Measurements from ENCODE around the gene RPL29. TPM values are rescaled to one million over a fixed set of nuclear protein-coding genes. Genes with fewer than 3 reads are reported as not detected.

The RPL29 gene
- total RNA-seq, 2 experiments from 2014 or later = 1,575 to 1,589 TPM

DNA sequence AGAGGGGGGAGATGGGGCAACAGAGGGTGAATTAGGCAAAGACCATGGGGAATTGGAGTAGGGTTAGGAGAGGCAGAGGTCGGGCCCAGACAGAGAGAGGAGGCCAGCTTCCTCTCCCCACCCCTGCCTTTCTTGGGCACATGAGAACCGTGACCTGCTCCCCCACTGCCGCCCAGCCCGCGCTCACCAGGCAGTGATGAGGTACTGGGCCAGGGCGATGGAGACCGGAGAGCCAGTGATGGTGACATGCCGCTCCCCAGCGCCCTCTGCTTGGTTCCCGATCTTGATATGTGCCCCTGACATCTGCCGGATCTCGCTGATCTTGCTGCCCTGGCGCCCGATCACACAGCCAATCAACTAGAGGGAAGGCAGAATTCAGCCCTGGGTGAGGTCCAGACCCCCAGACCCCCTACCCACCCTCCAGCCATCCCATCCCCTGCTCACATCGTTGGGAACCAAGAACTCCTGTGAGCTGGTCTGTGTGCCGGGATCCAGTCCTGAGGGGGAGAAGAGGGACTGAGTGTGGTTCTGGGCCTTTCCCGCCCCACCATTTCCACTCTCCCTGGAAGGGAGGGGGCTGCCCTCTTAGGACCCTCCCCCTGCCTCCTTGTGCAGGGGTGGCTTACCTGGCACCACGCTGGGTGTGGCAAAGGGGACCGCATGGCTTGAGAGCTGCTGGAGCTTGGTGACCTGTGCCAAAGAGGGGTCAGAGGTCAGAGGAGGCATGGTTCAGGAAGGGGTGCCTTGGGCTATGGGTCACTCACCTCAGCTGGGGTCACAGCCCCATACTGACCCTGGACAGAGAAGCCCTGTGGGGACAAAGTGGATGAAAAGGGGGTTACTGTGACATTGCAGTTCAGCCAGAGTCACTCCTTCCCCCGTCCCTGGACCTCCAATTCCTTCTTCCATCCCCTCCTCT is 36.8 kb downstream of the RPL29 start:
- Mint-ChIP-seq H3K4me1 (no peaks in the 10 kb centered on the region), H3K36me3 (no peaks in the 10 kb centered on the region), H3K27ac (no peak overlapping the region), H3K9me3 (no peaks in the 10 kb centered on the region), H3K4me3 (no peak overlapping the region), H3K27me3 (peaks cover 23% of the 10 kb centered on the region)
- no peak for DNase-seq

DNA sequence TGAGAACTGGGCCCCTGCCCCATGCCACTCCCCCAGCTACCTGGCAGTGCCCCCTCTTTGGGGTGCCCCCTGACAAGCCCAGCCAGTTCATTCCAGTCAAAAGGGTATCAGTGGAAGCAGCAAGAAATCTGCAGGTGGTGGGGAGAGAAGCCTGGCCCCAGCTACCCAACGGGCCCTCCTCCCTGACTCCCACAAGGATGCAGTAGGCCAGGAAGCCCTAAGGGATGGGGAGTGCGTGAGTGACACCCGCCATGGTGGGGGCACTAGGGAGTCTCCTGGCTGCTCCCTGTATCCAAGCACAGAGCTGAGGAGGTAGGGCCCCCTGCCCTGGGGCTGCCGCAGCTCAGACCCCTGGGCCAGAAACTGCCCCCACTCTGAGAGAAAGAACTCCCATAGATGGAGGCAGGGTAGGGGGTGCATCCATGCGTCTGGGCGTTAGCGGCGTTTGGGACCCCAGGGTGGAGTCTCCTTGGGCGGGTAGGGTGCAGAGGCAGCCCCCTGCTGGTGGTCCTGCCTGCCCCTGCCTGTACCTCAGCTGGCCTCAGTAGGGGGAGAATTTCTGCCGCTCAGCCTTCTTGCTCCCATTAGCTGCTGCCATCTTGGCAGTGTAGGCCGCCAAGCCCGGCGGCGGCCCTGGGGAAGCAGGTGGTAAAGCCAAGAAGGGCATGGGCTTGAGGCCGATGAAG is 38.0 kb downstream of the RPL29 start:
- H3K4me1 Mint-ChIP-seq = no peaks in the 10 kb centered on the region
- H3K9me3 Mint-ChIP-seq = no peaks in the 10 kb centered on the region
- H3K27ac Mint-ChIP-seq = no peak overlapping the region
- no peak overlapping the region for H3K4me3 Mint-ChIP-seq
- H3K27me3 Mint-ChIP-seq = peaks cover 33% of the 10 kb centered on the region
- H3K36me3 Mint-ChIP-seq = no peaks in the 10 kb centered on the region
- DNase-seq = no peak

DNA sequence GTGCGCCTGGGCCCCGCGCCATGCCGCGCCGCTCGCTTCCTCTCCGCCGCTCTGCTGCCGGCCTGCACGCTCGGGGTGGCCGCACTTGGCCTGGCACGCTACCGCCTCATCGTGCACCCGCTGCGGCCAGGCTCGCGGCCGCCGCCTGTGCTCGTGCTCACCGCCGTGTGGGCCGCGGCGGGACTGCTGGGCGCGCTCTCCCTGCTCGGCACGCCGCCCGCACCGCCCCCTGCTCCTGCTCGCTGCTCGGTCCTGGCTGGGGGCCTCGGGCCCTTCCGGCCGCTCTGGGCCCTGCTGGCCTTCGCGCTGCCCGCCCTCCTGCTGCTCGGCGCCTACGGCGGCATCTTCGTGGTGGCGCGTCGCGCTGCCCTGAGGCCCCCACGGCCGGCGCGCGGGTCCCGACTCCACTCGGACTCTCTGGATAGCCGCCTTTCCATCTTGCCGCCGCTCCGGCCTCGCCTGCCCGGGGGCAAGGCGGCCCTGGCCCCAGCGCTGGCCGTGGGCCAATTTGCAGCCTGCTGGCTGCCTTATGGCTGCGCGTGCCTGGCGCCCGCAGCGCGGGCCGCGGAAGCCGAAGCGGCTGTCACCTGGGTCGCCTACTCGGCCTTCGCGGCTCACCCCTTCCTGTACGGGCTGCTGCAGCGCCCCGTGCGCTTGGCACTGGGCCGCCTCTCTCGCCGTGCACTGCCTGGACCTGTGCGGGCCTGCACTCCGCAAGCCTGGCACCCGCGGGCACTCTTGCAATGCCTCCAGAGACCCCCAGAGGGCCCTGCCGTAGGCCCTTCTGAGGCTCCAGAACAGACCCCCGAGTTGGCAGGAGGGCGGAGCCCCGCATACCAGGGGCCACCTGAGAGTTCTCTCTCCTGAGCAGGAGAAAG is 39.6 kb downstream of the RPL29 start:
- Mint-ChIP-seq H3K27me3 (peaks cover 33% of the 10 kb centered on the region), H3K27ac (no peak overlapping the region), H3K4me1 (no peaks in the 10 kb centered on the region), H3K36me3 (no peaks in the 10 kb centered on the region), H3K4me3 (peak overlapping the region; percentile 33), H3K9me3 (no peaks in the 10 kb centered on the region)
- DNase-seq = peak; percentile 48

DNA sequence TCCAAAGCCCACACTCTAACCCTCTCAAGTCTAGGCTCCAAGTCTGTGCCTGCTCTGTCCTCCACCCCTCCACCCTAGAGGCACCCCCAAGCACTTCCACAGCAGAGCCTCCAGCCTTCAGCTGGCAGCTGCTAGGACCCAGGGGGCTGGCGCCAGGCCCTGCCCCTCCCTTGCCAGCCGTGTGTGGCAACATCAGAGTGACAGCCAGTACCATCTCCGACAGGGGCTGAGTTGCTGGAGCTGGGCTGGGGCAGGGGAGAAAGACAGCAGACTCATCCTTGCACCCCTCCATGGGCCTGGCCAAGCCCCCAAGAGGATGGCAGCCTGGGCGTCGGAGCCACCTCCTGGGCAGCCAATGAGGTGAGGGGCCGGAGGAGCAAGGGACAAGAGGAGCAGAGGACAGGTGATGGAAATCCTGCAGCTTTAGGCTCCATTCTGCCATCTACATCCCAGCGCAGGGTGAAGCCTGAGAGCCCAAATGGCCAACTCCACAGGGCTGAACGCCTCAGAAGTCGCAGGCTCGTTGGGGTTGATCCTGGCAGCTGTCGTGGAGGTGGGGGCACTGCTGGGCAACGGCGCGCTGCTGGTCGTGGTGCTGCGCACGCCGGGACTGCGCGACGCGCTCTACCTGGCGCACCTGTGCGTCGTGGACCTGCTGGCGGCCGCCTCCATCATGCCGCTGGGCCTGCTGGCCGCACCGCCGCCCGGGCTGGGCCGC is 40.4 kb downstream of the RPL29 start, which contains the start of gene GPR62:
TSS of gene GPR62 (plus strand) at position 207 of the 718 bp plus-strand sequence. CDS start at position 479, 272 bp downstream.
- H3K4me3 Mint-ChIP-seq = no peak within 1 kb of the TSS

DNA sequence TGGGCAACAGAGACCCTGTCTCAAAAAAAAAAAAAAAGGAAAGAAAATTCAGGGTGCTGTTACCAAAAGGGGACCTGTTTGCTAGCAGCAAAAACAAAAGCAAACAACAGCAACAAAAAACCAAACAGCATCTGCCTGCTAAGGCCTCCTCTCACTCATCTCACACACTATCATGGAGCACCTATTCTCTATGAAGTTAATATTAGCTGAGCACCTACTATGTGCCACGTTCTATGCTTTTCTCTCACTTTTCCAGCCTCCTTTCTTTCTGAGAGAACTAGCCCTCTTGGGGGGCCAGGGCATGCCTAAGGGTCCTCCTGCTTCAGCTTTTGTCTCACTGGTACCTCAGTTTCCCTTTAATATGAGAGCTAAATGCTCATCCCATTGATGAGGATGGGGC is 41.0 kb downstream of the RPL29 start:
- DNase-seq = no peak
- no peaks in the 10 kb centered on the region for H3K36me3 Mint-ChIP-seq
- no peaks in the 10 kb centered on the region for H3K9me3 Mint-ChIP-seq
- peaks cover 33% of the 10 kb centered on the region for H3K27me3 Mint-ChIP-seq
- H3K27ac Mint-ChIP-seq = no peak overlapping the region
- H3K4me1 Mint-ChIP-seq = no peaks in the 10 kb centered on the region
- H3K4me3 Mint-ChIP-seq = no peak overlapping the region

More for the DNA sequence above, 40.4 kb downstream of the RPL29 start, which contains the start of gene GPR62:
- no peaks in the 10 kb centered on the region for H3K4me1 Mint-ChIP-seq
- H3K27me3 Mint-ChIP-seq = peaks cover 33% of the 10 kb centered on the region
- H3K9me3 Mint-ChIP-seq = no peaks in the 10 kb centered on the region
- DNase-seq = no peak
- H3K27ac Mint-ChIP-seq = no peak within 1 kb of the TSS
- H3K36me3 Mint-ChIP-seq = no peaks in the 10 kb centered on the region

DNA sequence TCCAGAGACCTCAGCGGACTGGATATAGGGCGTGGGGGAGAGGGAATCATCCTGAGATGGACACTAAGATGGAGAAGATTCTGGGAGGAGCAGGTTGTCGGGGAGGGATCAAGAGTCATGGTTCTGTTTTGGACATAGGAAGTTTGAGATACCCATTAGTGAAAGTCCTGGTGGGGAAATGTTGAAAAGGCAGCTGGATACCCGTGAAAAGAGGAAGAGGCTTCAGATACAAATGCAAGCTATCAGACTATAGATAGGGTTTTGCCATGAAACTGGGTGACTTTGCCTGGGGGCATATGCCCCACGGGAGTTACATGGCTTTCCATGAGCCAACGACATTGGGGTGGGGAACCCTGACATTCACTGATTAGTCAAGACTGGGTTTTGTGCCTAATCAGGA is 41.6 kb downstream of the RPL29 start:
- H3K36me3 Mint-ChIP-seq = no peaks in the 10 kb centered on the region
- peaks cover 33% of the 10 kb centered on the region for H3K27me3 Mint-ChIP-seq
- H3K27ac Mint-ChIP-seq = no peak overlapping the region
- DNase-seq = no peak
- no peaks in the 10 kb centered on the region for H3K4me1 Mint-ChIP-seq
- no peaks in the 10 kb centered on the region for H3K9me3 Mint-ChIP-seq
- H3K4me3 Mint-ChIP-seq = no peak overlapping the region

DNA sequence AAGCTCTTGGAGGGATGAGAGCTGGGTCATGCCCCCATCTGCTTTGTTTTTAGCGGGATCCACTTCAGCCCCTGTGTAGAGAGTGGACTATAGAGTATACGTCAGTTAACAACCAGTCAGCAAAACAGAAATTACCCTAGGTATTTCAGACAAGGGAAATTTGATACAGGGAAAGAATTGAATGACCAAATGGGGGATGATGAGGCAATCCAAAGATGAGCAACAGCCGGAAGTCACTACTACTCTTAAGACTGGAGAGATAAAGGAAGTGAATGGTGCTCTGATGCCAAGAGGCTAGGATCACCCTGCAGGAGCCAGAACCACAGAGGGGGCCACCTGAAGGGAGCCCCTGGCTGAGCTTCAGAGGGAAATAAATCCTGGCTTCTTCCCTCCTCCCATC is 42.2 kb downstream of the RPL29 start:
- Mint-ChIP-seq H3K4me1 (no peaks in the 10 kb centered on the region), H3K4me3 (no peak overlapping the region), H3K9me3 (no peaks in the 10 kb centered on the region), H3K27ac (no peak overlapping the region), H3K36me3 (no peaks in the 10 kb centered on the region), H3K27me3 (peaks cover 33% of the 10 kb centered on the region)
- DNase-seq = no peak

DNA sequence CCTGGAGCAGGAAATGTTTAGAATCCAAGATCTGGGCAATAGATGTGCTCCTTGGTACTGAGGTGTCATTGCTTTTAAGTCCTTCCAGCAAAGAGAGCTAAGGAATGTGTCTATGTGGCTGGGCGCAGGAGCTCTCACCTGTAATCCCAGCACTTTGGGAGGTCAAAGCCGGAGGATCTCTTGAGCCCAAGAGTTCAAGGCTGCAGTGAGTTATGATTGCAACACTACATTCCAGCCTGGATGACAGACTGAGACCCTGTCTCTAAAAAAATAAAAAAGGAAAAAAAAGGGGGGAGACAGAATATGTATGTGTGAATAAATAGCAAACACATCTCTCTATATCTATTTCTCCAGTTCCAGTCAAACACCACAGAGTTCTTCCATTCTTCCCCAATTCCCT is 44.8 kb downstream of the RPL29 start:
- H3K27ac Mint-ChIP-seq = no peak overlapping the region
- no peaks in the 10 kb centered on the region for H3K4me1 Mint-ChIP-seq
- peaks cover 27% of the 10 kb centered on the region for H3K27me3 Mint-ChIP-seq
- no peak for DNase-seq
- no peaks in the 10 kb centered on the region for H3K9me3 Mint-ChIP-seq
- no peak overlapping the region for H3K4me3 Mint-ChIP-seq
- H3K36me3 Mint-ChIP-seq = no peaks in the 10 kb centered on the region

DNA sequence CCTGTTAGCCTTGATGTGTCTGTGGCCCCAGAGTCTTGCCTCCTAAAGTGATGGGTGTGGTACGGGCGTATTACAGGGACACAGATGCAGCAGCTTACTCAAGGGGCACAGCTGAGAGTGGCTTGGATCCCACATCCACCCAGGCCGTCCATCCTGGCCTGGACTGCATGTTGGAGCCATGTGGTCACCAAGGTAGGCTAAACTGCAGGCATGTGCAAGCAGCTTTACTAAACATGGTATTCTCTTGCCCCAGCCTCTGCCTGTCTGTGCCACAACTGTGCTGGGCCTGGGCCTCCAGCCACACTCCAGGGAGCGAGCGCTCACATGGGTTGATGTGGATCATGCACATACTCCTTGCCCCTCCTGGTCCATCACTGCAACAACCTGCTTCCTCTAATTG is 46.6 kb downstream of the RPL29 start:
- no peak overlapping the region for H3K27ac Mint-ChIP-seq
- no peaks in the 10 kb centered on the region for H3K9me3 Mint-ChIP-seq
- DNase-seq = no peak
- no peaks in the 10 kb centered on the region for H3K36me3 Mint-ChIP-seq
- peaks cover 13% of the 10 kb centered on the region for H3K27me3 Mint-ChIP-seq
- no peaks in the 10 kb centered on the region for H3K4me1 Mint-ChIP-seq
- H3K4me3 Mint-ChIP-seq = no peak overlapping the region

DNA sequence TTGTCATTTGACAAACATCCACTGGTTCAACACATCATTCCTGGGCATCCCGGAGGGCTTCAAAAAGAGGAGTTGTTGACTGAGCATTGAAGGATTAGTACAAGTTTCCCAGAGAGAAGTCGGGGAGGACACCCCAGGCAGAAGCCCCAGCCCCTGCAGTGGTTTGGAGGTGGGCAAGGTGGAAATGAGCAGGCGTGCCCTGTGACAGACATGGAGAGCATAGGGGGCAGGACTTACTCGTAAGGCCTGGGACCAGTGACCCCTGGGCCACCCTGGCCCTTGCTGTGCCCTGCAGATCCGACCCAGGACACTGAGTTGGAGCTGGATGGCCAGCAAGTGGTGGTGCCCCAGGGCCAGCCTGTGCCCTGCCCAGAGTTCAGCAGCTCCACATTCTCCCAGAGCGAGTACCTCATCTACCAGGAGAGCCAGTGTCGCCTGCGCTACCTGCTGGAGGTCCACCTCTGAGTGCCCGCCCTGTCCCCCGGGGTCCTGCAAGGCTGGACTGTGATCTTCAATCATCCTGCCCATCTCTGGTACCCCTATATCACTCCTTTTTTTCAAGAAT is 47.6 kb downstream of the RPL29 start:
- DNase-seq = no peak
- Mint-ChIP-seq H3K4me1 (peaks cover under 1% of the 10 kb centered on the region), H3K27ac (no peak overlapping the region)

DNA sequence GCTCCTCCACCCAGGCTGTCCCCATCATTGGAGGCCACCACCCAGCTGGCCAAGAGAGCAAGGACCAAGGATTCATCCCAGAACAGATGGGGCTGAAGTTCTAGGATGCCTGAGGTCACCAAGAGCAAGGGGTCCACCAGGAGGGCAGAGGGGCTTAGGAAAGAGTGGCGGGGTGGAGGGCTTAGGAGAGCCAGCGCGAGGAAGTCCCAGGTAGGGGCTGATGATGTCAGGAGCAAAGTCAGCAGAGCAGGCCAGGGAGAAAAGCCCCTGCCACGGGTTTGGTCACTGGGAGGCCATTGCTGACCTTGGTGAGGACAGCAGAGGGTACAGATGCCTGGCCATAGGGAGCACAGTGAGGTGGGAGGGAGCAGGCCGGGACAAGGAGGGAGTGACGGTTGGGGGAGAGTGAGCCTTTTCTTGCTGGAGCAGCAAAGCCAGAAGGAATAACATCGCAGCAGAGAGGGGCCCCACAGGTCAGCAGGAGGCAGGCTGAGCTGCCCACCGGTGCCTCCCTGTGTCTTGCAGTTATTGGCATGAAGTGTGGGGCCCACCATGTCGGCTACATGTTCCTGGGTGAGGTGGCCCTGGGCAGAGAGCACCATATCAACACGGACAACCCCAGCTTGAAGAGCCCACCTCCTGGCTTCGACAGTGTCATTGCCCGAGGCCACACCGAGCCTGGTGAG is 48.3 kb downstream of the RPL29 start:
- H3K27ac Mint-ChIP-seq = no peak overlapping the region
- H3K36me3 Mint-ChIP-seq = peaks cover 2% of the 10 kb centered on the region
- no peaks in the 10 kb centered on the region for H3K27me3 Mint-ChIP-seq
- DNase-seq = no peak
- no peak overlapping the region for H3K4me3 Mint-ChIP-seq
- no peaks in the 10 kb centered on the region for H3K9me3 Mint-ChIP-seq
- H3K4me1 Mint-ChIP-seq = peaks cover 3% of the 10 kb centered on the region

More for the DNA sequence above, 47.6 kb downstream of the RPL29 start:
- peaks cover 3% of the 10 kb centered on the region for H3K27me3 Mint-ChIP-seq
- no peaks in the 10 kb centered on the region for H3K36me3 Mint-ChIP-seq
- no peaks in the 10 kb centered on the region for H3K9me3 Mint-ChIP-seq
- no peak overlapping the region for H3K4me3 Mint-ChIP-seq

DNA sequence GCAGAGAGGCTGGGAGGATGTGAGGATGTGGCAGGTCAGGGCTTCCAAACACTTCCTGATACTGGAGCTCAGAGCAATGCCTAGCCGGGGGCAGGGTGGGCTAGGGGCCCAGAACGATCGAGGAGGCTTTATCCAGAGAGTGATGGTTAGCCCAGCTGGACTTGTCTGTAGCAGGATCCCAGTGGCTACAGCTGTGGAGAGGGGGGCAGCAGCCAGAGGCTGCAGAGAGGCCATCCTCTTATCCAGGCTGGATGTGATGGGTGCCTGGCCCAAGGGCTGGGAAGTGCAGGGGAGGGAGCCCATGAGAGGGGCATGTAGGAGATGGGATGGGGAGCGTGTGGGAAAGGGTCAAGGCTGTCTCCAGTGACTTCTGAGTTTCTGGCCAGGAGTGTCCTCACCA is 48.9 kb downstream of the RPL29 start:
- Mint-ChIP-seq H3K4me3 (no peak overlapping the region), H3K9me3 (no peaks in the 10 kb centered on the region), H3K4me1 (peaks cover 3% of the 10 kb centered on the region), H3K27me3 (no peaks in the 10 kb centered on the region), H3K27ac (no peak overlapping the region), H3K36me3 (peaks cover 2% of the 10 kb centered on the region)
- DNase-seq = no peak

DNA sequence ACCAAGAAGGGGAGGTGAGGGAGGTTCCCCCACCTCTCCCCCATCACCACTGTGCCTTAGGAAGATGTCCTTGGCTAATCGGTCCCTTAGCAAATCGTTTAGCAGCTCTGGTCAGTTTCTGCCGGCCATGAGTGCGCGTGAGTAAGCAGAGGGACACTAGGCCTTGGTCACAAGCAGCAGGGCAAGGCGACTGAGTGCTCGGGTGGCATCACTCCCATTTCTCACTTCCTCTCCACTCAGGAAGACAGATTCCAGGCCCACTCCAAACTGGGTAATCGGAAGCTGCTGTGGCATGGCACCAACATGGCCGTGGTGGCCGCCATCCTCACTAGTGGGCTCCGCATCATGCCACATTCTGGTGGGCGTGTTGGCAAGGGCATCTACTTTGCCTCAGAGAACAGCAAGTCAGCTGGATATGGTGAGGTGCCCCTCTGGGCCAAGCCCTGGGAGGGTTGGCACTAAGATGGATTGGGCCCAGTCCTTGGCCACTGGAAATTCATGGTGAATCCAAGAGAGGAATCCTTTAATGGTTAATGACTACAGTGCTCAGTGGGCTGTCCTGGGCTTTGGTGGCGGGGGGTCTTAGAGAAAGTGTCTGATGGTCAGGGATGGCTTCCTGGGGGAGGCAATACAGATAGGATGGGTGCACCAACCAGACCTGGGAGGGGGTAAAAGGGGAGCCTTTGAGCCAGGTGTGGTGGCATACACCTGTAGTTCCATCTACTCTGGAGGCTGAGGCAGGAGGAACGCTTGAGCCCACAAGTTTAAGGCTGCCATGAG is 49.6 kb downstream of the RPL29 start:
- no peak for DNase-seq

More for the DNA sequence above, 49.6 kb downstream of the RPL29 start:
- Mint-ChIP-seq H3K27ac (no peak overlapping the region), H3K27me3 (no peaks in the 10 kb centered on the region), H3K36me3 (peaks cover 2% of the 10 kb centered on the region), H3K9me3 (no peaks in the 10 kb centered on the region), H3K4me3 (no peak overlapping the region), H3K4me1 (peaks cover 5% of the 10 kb centered on the region)

Data from activated naive CD8-positive, alpha-beta T cell treated with anti-CD3 and anti-CD28 coated beads for 36 hours (primary cell).